Heart right ventricle (tissue), 16 donors: ENCODE data around the gene ZNF254. TPM values are rescaled to one million over a fixed set of nuclear protein-coding genes. Genes with fewer than 3 reads are reported as not detected.

ENCODE experiments used
- ATAC-seq, 8 donors: fragments of 200-7000 bp; cut with Tn5 transposase; one replicate each; pipeline ENCODE4 v1.9.1; 2020; ENCODE audit warnings: mild to moderate bottlenecking in 8 of 8, moderate library complexity in 8 of 8, moderate number of reproducible peaks in 1 of 8
- DNase-seq, 2 donors: peaks; one replicate each; pipeline ENCODE4 v3.0.0-alpha.2; 2020
- H3K27ac ChIP-seq, 10 donors: fragments of 200-600 bp; sonication (generic) in 2 of 10; one replicate each; pipeline versions ENCODE4 v1.5.0 to v1.8.0; 2020 to 2022; ENCODE audit warnings: mild to moderate bottlenecking in 3 of 10
- H3K27me3 ChIP-seq, 7 donors: fragments of 200-600 bp; one replicate each; pipeline ENCODE4 v1.8.0; 2021 to 2022; ENCODE audit warnings: mild to moderate bottlenecking in 2 of 7
- H3K36me3 ChIP-seq, 9 donors: fragments of 200-600 bp; sonication (generic) in 1 of 9; one replicate each; pipeline versions ENCODE4 v1.5.0 to v1.8.0; 2020 to 2022; ENCODE audit warnings: mild to moderate bottlenecking in 2 of 9
- H3K4me1 ChIP-seq, 9 donors: fragments of 200-600 bp; sonication (generic) in 1 of 9; one replicate each; pipeline versions ENCODE4 v1.5.0 to v1.8.0; 2020 to 2022; ENCODE audit warnings: mild to moderate bottlenecking in 4 of 9
- H3K4me3 ChIP-seq, 10 donors: fragments of 200-600 bp; sonication (generic) in 2 of 10; one replicate each; pipeline versions ENCODE4 v1.5.0 to v1.8.0; 2020 to 2022; ENCODE audit warnings: mild to moderate bottlenecking in 7 of 10, moderate library complexity in 2 of 10
- H3K9me3 ChIP-seq, 11 donors: fragments of 200-600 bp in 10 of 11; sonication (generic) in 2 of 11; one replicate each; pipeline versions ENCODE4 v1.5.0 to v1.8.0; 2013 to 2022; ENCODE audit warnings: mild to moderate bottlenecking in 2 of 11, control low read depth in 1 of 11, moderate library complexity in 1 of 11
- WGBS, 2 donors: extraction: QIAGEN DNeasy Blood & Tissue Kit; methylation state at CpG; one replicate each; pipeline ENCODE4 v1.1.7; 2013; ENCODE audit warnings: inconsistent platforms in 1 of 2; 5-methylcytosine and 5-hydroxymethylcytosine counted together
- intact Hi-C, 10 donors: fragments of 100-400 bp; cut with DNase I; formaldehyde crosslinking; loops; one replicate each; pipeline versions ENCODE4 v1.11.1 to v1.14.2; 2022
- polyA plus RNA-seq, 2 donors: library from polyadenylated mRNA; stranded (reverse); fragments of 200-250 nt; gene quantifications; one replicate each; pipeline ENCODE4 v1.2.3, GENCODE V29; 2013
- total RNA-seq, 10 donors: library from RNA; stranded (reverse); fragmentation: NEBNext Ultra II Directional in 3 of 10; extraction: Animal tissue kit (Norgen Biotek cat#: 25700) in 3 of 10; gene quantifications; one replicate each; pipeline versions ENCODE4 v1.2.1 to v1.2.4, GENCODE V29; 2021 to 2023
- TF ChIP-seq, protein P1 (sequence below), 9 donors: fragments of 200-600 bp; sonication (generic) in 2 of 9; IDR thresholded peaks; one replicate each; pipeline versions ENCODE4 v1.5.0 to v1.8.0; 2021 to 2022; ENCODE audit warnings: antibody characterized with exemption in 9 of 9, mild to moderate bottlenecking in 5 of 9, moderate library complexity in 1 of 9
- donor health status: Arrhythmogenic right ventricular cardiomyopathy.
- donor health status: ischemic (EF 13 %, LVEDD 7.1; RV severe dilation, severe dysfunction).
- donor health status: healthy with polysubstance abuse.
- donor health status: DM: no; HTN: yes; CAD: no.
- donor health status: DM: no; HTN: no; CAD: no.
- donor health status: ischemic (EF 25% LVEDD 6.9; RV normal size, moderate dysfunction).
- donor health status: ischemic (EF 25% LVEDD 5.7; RV mildly dilated, moderate dysfunction).
- donor health status: healthy.
- donor health status: DM: yes; HTN: yes; CAD: no.
- donor health status: Ischemic cardiomyopathy.
- donor health status: ischemic (EF 35%, LVEDD 5.7; RV mildly dilated, moderate dysfunction).
- donor health status: nonischemic (EF 11% LVEDD 7.7; RV severe dilation, severe dysfunction).
- donor health status: DM: yes; HTN: yes; CAD: no.
- donor health status: PGD.
- donor health status: ischemic (EF 29% LVEDD 5.4; RV normal size, mild dysfunction).
- donor health status: nonischemic (EF 23%, LVEDD 6.1; RV moderate dilation, normal function).

Gene ZNF254
- total and polyA plus RNA-seq, 12 donors, result 2.3 to 14.5 (median 11.4) TPM

DNA sequence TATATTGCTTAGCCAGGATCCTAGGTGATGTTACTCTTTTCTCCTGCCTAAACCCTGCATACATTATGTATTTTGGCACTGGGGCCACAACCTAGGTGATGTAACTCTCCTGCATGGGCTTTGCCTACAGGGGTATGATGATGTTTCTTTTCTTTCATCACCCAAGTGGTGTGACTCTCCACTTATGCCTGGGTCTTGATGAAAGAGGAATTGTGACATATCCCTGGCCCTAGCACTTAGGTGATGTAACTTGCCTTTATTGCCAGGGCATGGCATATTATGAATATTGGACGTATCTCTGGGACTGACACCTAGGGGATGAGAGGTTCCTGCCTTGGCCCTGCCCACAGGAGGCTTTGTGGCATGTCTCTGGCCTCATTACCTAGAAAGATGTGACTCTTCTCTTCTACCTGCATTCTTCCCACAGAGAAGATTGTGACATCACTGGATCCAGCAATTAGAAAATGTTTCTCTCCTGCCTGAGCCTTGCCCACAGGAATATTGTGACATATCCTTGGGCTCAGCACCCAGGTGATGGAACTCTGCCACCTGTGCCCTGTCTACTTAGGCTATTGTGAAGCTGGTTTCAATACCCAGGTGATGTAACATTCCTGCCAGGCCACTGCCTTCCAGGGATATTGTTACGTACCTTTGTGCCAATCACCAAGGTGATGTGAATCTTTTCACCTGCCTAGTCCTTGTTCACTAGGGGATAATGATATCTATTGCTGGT is 27.3 kb upstream of the ZNF254 start:
- no peaks in the 10 kb centered on the region for H3K9me3 ChIP-seq
- TF ChIP-seq, protein P1, sequence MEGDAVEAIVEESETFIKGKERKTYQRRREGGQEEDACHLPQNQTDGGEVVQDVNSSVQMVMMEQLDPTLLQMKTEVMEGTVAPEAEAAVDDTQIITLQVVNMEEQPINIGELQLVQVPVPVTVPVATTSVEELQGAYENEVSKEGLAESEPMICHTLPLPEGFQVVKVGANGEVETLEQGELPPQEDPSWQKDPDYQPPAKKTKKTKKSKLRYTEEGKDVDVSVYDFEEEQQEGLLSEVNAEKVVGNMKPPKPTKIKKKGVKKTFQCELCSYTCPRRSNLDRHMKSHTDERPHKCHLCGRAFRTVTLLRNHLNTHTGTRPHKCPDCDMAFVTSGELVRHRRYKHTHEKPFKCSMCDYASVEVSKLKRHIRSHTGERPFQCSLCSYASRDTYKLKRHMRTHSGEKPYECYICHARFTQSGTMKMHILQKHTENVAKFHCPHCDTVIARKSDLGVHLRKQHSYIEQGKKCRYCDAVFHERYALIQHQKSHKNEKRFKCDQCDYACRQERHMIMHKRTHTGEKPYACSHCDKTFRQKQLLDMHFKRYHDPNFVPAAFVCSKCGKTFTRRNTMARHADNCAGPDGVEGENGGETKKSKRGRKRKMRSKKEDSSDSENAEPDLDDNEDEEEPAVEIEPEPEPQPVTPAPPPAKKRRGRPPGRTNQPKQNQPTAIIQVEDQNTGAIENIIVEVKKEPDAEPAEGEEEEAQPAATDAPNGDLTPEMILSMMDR (IDR thresholded peaks at IDR 0.05), result no peak
- no peaks in the 10 kb centered on the region for H3K4me1 ChIP-seq
- H3K36me3 ChIP-seq, result peaks cover 0 to 82% (median 10%) of the 10 kb centered on the region in 9 donors
- intact Hi-C loops, result no loop called here
- H3K4me3 ChIP-seq, result no peak overlapping the region
- ATAC-seq, result no peak
- 68 to 89% methylated on average over 2 of the region's 2 CpGs for WGBS, 2 donors
- H3K27ac ChIP-seq, result no peak overlapping the region
- no peaks in the 10 kb centered on the region for H3K27me3 ChIP-seq
- no peak for DNase-seq

DNA sequence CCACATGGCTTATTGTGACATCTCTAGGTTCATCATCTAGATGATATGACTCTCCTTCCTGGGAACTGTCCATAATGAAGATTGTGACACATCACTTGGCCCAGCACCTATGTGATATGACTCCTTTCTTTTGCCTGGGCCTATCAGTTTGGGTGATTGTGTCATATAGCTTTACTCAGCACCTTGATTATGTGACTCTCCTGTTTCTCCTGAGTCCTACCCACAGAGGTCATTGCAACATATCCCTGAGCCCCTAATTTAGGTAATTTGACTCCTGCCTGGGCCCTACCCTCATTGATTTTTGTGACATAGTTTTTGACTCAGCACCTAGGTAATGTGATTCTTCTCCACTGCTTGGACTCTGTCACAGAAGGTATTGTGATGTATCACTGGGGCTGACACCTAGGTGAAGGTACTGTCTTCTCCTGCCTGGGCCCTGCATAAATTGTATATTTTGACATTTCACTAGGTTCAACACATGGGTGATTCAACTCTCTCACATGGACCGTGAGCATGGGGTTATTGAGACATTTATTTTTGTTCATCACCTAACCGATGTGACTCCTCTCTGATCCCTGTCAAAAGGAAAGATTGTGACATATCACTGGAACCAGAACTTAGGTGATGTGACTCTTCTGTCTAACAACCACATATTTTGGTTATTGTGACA is 26.2 kb upstream of the ZNF254 start:
- H3K9me3 ChIP-seq, result no peaks in the 10 kb centered on the region
- no peak for ATAC-seq
- H3K4me1 ChIP-seq, result no peaks in the 10 kb centered on the region
- TF ChIP-seq, protein P1 (IDR thresholded peaks at IDR 0.05), result no peak
- intact Hi-C loops, result no loop called here
- WGBS, 2 donors, result 47 to 92% methylated on average over 2 of the region's 2 CpGs
- peaks cover 0 to 80% (median 13%) of the 10 kb centered on the region in 9 donors for H3K36me3 ChIP-seq
- H3K4me3 ChIP-seq, result no peak overlapping the region
- no peak overlapping the region for H3K27ac ChIP-seq
- no peak for DNase-seq
- H3K27me3 ChIP-seq, result no peaks in the 10 kb centered on the region

DNA sequence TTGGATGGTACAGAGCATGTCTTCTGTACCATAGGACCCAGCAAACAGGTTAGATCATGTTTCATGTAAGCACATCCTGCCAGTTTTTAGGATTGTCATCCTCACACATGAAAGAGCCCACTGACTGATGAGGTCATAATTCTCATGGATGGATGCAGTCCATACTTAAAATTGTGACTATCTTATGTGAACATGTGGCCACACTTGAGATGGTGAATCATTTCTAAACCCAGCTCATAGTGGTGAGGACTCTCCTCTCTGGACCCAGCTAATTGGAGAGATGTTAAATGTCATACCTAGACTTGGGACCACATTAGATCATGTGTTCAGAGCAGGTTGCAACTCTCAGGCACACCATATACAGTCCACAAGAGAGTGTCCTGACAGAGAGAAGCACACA is 24.8 kb upstream of the ZNF254 start:
- no peak for ATAC-seq
- no peak for DNase-seq
- no peaks in the 10 kb centered on the region for H3K9me3 ChIP-seq
- no peaks in the 10 kb centered on the region for H3K4me1 ChIP-seq
- no peaks in the 10 kb centered on the region for H3K27me3 ChIP-seq
- H3K36me3 ChIP-seq, result peaks cover 0 to 79% (median 14%) of the 10 kb centered on the region in 9 donors
- intact Hi-C loops, result no loop called here
- TF ChIP-seq, protein P1 (IDR thresholded peaks at IDR 0.05), result no peak
- H3K4me3 ChIP-seq, result no peak overlapping the region
- no peak overlapping the region for H3K27ac ChIP-seq

DNA sequence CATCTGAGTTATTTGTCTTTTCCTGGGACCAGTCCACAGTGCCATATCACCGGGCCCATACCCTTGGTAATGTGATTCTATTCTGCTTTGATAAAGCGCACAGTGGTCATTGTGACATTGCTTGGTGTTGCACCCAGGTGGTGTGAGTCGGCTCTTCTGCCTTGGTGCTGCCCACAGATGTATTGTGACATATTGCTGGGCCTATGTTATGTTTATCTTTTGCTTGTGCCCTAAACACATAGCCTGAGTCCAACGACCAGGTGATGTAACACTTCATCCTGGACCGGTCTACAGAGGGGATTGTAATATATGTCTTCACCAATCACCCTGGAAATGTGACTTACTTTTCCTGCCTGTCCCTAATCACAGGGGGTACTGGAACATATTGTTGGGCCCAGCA is 23.7 kb upstream of the ZNF254 start:
- no peak for DNase-seq
- no peak for ATAC-seq
- no peaks in the 10 kb centered on the region for H3K4me1 ChIP-seq
- H3K9me3 ChIP-seq, result no peaks in the 10 kb centered on the region
- no peaks in the 10 kb centered on the region for H3K27me3 ChIP-seq
- no peak overlapping the region for H3K27ac ChIP-seq
- H3K36me3 ChIP-seq, result peaks cover 0 to 79% (median 19%) of the 10 kb centered on the region in 9 donors
- 93 to 95% methylated on average over 5 of the region's 5 CpGs for WGBS, 2 donors
- intact Hi-C loops, result no loop called here
- TF ChIP-seq, protein P1 (IDR thresholded peaks at IDR 0.05), result no peak
- H3K4me3 ChIP-seq, result no peak overlapping the region
